ENCODE results near the gene FLNB.

The FLNB gene

GRCh38 chr3:58175187-58175436, 166.9 kb downstream of the FLNB start:
- Histone ChIP-seq H3K36me3 (no peaks in the 10 kb centered on the region), H3K27me3 (no peaks in the 10 kb centered on the region), H3K4me1 (peaks cover 3% of the 10 kb centered on the region), H3K9me3 (no peaks in the 10 kb centered on the region), H3K4me3 (ENCODE audit: low read depth, low read length) (no peak overlapping the region)
- TF ChIP-seq CTCF (IDR thresholded peaks at IDR 0.05; ENCODE audit: low read depth, low read length), result no peak
- no peak for DNase-seq

GRCh38 chr3:58175437-58176184, 167.4 kb downstream of the FLNB start:
- Histone ChIP-seq H3K27me3 (no peaks in the 10 kb centered on the region), H3K4me1 (peaks cover 3% of the 10 kb centered on the region), H3K36me3 (no peaks in the 10 kb centered on the region), H3K9me3 (no peaks in the 10 kb centered on the region), H3K4me3 (ENCODE audit: low read depth, low read length) (no peak overlapping the region)
- no peak for DNase-seq
- no peak for TF ChIP-seq CTCF (IDR thresholded peaks at IDR 0.05; ENCODE audit: low read depth, low read length)

GRCh38 chr3:58176185-58176530, 167.9 kb downstream of the FLNB start:
- Histone ChIP-seq H3K36me3 (no peaks in the 10 kb centered on the region), H3K4me1 (peaks cover 3% of the 10 kb centered on the region), H3K27me3 (no peaks in the 10 kb centered on the region), H3K9me3 (no peaks in the 10 kb centered on the region), H3K4me3 (ENCODE audit: low read depth, low read length) (no peak overlapping the region)
- no peak for DNase-seq
- TF ChIP-seq CTCF (IDR thresholded peaks at IDR 0.05; ENCODE audit: low read depth, low read length), result no peak

GRCh38 chr3:58176827-58177489, 168.7 kb downstream of the FLNB start:
- Histone ChIP-seq H3K4me1 (peaks cover 3% of the 10 kb centered on the region), H3K36me3 (no peaks in the 10 kb centered on the region), H3K9me3 (no peaks in the 10 kb centered on the region), H3K4me3 (ENCODE audit: low read depth, low read length) (no peak overlapping the region), H3K27me3 (no peaks in the 10 kb centered on the region)
- DNase-seq, result no peak
- TF ChIP-seq CTCF (IDR thresholded peaks at IDR 0.05; ENCODE audit: low read depth, low read length), result no peak

- H3K36me3 ChIP-seq, result no peaks in the 10 kb centered on the region
- peak; percentile 87 for DNase-seq
- peak; percentile 68 for TF ChIP-seq CTCF (IDR thresholded peaks at IDR 0.05; ENCODE audit: low read depth, low read length)
- no peaks in the 10 kb centered on the region for H3K9me3 ChIP-seq
- H3K4me1 ChIP-seq, result peaks cover 3% of the 10 kb centered on the region
- no peaks in the 10 kb centered on the region for H3K27me3 ChIP-seq
- H3K4me3 ChIP-seq (ENCODE audit: low read depth, low read length), result peak overlapping the region; percentile 43
These were observed 169.7 kb downstream of the FLNB start for GRCh38 chr3:58177747-58178527.
